Pancreas (tissue), 10 donors: ENCODE results near the gene DDX21. TPM values are rescaled to one million over a fixed set of nuclear protein-coding genes. Genes with fewer than 3 reads are reported as not detected.
A peak's percentile ranks its signal among the peaks of the same experiment; 100 is the strongest.

ENCODE experiments used
- ATAC-seq, 4 donors: fragments of 200-7000 bp; cut with Tn5 transposase; one replicate each; pipeline versions ENCODE4 v1.8.0 to v1.9.1; 2020; ENCODE audit warnings: mild to moderate bottlenecking in 4 of 4, moderate library complexity in 4 of 4
- DNase-seq, 6 donors: peaks; one replicate each; pipeline ENCODE4 v3.0.0-alpha.2; 2020
- FAIRE-seq: peaks from 2 replicates; lab custom pipeline; 2012; peaks lifted over from hg19 to GRCh38; lab: Jason Lieb, UNC
- H3K27ac ChIP-seq, 4 donors: fragments of 200-600 bp; sonication (generic); 1 replicate in 3 of 4; 2 replicates in 1 of 4; pipeline versions ENCODE4 v1.5.0 to v1.8.0; 2020
- H3K27me3 ChIP-seq, 4 donors: fragments of 200-600 bp; one replicate each; pipeline ENCODE4 v1.8.0; 2021
- H3K36me3 ChIP-seq, 3 donors: fragments of 200-600 bp; sonication (generic) in 1 of 3; one replicate each; pipeline versions ENCODE4 v1.5.0 to v1.8.0; 2020 to 2021
- H3K4me1 ChIP-seq, 3 donors: fragments of 200-600 bp; one replicate each; pipeline ENCODE4 v1.8.0; 2021
- H3K4me3 ChIP-seq, 4 donors: fragments of 200-600 bp; sonication (generic) in 2 of 4; one replicate each; pipeline versions ENCODE4 v1.5.0 to v1.8.0; 2020 to 2021
- H3K9me3 ChIP-seq, 4 donors: fragments of 200-600 bp; one replicate each; pipeline ENCODE4 v1.8.0; 2021
- WGBS, 2 donors: extraction: QIAGEN DNeasy Blood & Tissue Kit; methylation state at CpG; one replicate each; pipeline ENCODE4 v1.1.7; 2013; 5-methylcytosine and 5-hydroxymethylcytosine counted together
- intact Hi-C, 3 donors: fragments of 100-400 bp; cut with DNase I; formaldehyde crosslinking; loops; one replicate each; pipeline versions ENCODE4 v1.11.1 to v1.14.2; 2022
- polyA plus RNA-seq, 2 donors: library from polyadenylated mRNA; stranded (reverse); fragments of 200-250 nt; gene quantifications; one replicate each; pipeline ENCODE4 v1.2.3, GENCODE V29; 2013
- total RNA-seq, 6 donors: library from RNA; stranded (reverse); fragmentation: NEBNext Ultra II Directional in 4 of 6; extraction: Animal tissue kit (Norgen Biotek cat#: 25700) in 4 of 6; gene quantifications; one replicate each; pipeline versions ENCODE4 v1.2.1 to v1.2.4, GENCODE V29; 2021 to 2023
- TF ChIP-seq, protein P1 (sequence below), 4 donors: fragments of 200-600 bp; sonication (generic) in 3 of 4; IDR thresholded peaks; one replicate each; pipeline versions ENCODE4 v1.5.0 to v1.8.0; 2021; ENCODE audit warnings: antibody characterized with exemption in 4 of 4
- donor health status: healthy with polysubstance abuse.
- donor health status: DM: no; HTN: no; CAD: no; lungs with moderate emphysema.
- donor health status: DM: no; HTN: no; CAD: no.
- donor health status: control.
- donor health status: control.
- donor health status: Bipolar disorder and iron deficiency.
- donor health status: DM: yes; HTN: yes; CAD: no.
- donor health status: DM: no; HTN: no; CAD: no.
- donor health status: DM: no; HTN: no; CAD: no.
- donor health status: DM: yes; HTN: yes; CAD: no.

Gene DDX21
- total and polyA plus RNA-seq, 8 donors: 11.1 to 43.3 (median 23.2) TPM

DNA sequence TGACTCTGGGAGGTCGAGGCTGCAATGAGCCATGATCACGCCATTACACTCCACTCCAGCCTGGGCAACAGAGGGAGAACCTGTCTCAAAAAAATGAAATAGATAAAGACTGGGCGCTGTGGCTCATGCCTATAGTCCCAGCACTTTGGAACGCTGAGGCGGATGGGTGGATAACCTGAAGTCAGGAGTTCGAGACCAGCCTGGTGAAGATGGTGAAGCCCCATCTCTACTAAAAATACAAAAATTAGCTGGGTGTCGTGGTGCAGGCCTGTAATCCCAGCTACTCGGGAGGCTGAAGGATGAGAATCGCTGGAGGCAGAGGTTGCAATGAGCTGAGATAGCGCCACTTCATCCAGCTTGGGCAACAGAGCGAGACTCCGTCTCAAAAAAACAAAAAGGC is 1.1 kb upstream of the DDX21 start:
- intact Hi-C loops: no loop called here
- Histone ChIP-seq H3K4me1 (peaks cover 0 to 14% (median 5%) of the 10 kb centered on the region in 3 donors), H3K9me3 (no peaks in the 10 kb centered on the region), H3K36me3 (peaks cover 0 to 6% (median 0%) of the 10 kb centered on the region in 3 donors), H3K27me3 (no peaks in the 10 kb centered on the region), H3K27ac (no peak overlapping the region), H3K4me3 (peak overlapping the region in 1 of 4 donors; percentile 98)
- ATAC-seq: no peak
- WGBS, 2 donors: 90 to 94% methylated on average over 12 of the region's 12 CpGs
- TF ChIP-seq, protein P1, sequence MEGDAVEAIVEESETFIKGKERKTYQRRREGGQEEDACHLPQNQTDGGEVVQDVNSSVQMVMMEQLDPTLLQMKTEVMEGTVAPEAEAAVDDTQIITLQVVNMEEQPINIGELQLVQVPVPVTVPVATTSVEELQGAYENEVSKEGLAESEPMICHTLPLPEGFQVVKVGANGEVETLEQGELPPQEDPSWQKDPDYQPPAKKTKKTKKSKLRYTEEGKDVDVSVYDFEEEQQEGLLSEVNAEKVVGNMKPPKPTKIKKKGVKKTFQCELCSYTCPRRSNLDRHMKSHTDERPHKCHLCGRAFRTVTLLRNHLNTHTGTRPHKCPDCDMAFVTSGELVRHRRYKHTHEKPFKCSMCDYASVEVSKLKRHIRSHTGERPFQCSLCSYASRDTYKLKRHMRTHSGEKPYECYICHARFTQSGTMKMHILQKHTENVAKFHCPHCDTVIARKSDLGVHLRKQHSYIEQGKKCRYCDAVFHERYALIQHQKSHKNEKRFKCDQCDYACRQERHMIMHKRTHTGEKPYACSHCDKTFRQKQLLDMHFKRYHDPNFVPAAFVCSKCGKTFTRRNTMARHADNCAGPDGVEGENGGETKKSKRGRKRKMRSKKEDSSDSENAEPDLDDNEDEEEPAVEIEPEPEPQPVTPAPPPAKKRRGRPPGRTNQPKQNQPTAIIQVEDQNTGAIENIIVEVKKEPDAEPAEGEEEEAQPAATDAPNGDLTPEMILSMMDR (IDR thresholded peaks at IDR 0.05): no peak
- no peak for DNase-seq
- FAIRE-seq: no peak

DNA sequence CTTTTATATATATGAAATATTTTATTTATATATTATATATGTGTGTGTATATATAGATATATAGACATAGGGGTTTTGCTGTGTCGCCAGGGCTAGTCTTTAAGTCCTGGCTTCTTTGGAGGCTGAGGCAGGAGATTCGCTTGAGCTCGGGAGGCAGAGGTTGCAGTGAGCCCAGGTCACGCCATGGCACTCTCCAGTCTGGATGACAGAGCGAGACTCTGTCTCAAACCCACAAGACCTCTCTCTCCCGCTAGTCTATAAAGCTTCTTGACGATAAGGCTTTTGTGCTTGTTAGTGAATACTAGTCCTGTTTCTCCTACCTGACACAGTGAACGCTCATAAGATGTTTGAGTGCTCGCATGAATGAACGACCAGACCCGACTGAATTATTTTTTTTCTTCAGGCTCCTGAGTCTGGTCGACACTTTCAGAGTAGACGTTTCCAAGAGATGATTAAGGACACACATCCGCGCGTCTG is 577 bp upstream of the DDX21 start:
- intact Hi-C loops: no loop called here
- Histone ChIP-seq H3K27ac (peak overlapping the region; percentile 74 to 90 (median 84)), H3K27me3 (no peaks in the 10 kb centered on the region), H3K36me3 (peaks cover 0 to 10% (median 0%) of the 10 kb centered on the region in 3 donors), H3K4me1 (peaks cover 0 to 14% (median 5%) of the 10 kb centered on the region in 3 donors), H3K9me3 (no peaks in the 10 kb centered on the region), H3K4me3 (peak overlapping the region; percentile 85 to 98 (median 90))
- FAIRE-seq (no peak), ATAC-seq (peak in 3 of 4 donors; percentile 1 to 4 (median 2)), DNase-seq (peak in 1 of 6 donors; percentile 18)
- TF ChIP-seq, protein P1 (IDR thresholded peaks at IDR 0.05): no peak
- WGBS, 2 donors: 3 to 6% methylated on average over 16 of the region's 16 CpGs

DNA sequence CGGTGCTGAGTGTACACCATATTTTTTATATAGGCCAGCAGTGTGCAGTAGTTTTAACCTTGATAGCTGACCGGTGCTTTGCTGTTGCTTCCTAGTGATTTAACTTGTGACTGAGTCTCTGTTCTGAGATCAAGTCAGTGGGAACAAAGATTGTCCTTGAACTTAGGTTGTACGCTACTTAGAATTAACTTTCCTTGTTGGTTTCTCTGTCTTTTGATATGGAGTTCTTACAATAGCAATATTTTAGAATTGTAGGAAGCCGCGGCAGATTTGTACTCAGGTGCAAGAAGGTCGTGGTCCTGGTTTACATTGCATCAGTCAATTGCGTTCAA is 1.3 kb downstream of the DDX21 start:
- peak overlapping the region in 3 of 4 donors; percentile 85 to 98 (median 95) for H3K4me3 ChIP-seq
- 24 to 26% methylated on average over 7 of the region's 7 CpGs for WGBS, 2 donors
- ATAC-seq (no peak), DNase-seq (no peak), FAIRE-seq (no peak)
- H3K27ac ChIP-seq: peak overlapping the region in 2 of 4 donors; percentile 74 to 90
- no peaks in the 10 kb centered on the region for H3K9me3 ChIP-seq
- no peaks in the 10 kb centered on the region for H3K27me3 ChIP-seq
- TF ChIP-seq, protein P1 (IDR thresholded peaks at IDR 0.05): no peak
- intact Hi-C loops: no loop called here
- H3K36me3 ChIP-seq: peaks cover 0 to 20% (median 16%) of the 10 kb centered on the region in 3 donors
- H3K4me1 ChIP-seq: peaks cover 0 to 14% (median 13%) of the 10 kb centered on the region in 3 donors

DNA sequence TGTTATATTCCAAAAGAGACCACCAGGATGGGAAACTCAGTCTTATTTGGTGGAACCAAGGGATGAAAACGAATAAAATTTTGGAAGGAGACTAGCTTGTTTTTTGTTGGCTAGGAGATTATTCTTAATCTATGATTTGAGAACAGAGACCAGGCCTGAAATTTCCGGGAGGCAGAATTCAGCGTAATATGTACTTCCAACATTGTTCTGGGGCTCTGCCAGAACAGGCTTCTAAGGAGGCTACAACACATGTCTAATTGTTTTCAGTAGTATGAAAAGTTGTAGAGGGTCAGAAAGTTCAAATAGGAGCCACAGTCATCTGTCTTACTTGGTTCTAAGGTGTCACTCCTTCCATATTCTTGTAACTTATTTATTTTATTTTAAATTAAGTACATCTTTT is 1.7 kb downstream of the DDX21 start:
- Histone ChIP-seq H3K36me3 (peaks cover 0 to 18% (median 16%) of the 10 kb centered on the region in 3 donors), H3K4me1 (peaks cover 0 to 14% (median 13%) of the 10 kb centered on the region in 3 donors), H3K27me3 (no peaks in the 10 kb centered on the region), H3K9me3 (no peaks in the 10 kb centered on the region), H3K27ac (peak overlapping the region in 1 of 4 donors; percentile 90), H3K4me3 (peak overlapping the region in 3 of 4 donors; percentile 85 to 98 (median 95))
- 31 to 53% methylated on average over 3 of the region's 3 CpGs for WGBS, 2 donors
- no peak for FAIRE-seq
- no peak for ATAC-seq
- intact Hi-C loops: no loop called here
- TF ChIP-seq, protein P1 (IDR thresholded peaks at IDR 0.05): no peak
- no peak for DNase-seq
